K562 (cell line): ENCODE data around the gene RBP3. TPM values are rescaled to one million over a fixed set of nuclear protein-coding genes. Genes with fewer than 3 reads are reported as not detected.

Experiments used
- BACH1 ChIP-seq: fragments of 200-800 bp; sonication (Bioruptor generic); IDR thresholded peaks from 2 replicates; pipeline ENCODE4 v1.6.1; 2016; ENCODE audit warnings: missing genetic modification characterization, missing compliant biosample characterization
- KDM2B ChIP-seq: fragments of 250-450 bp; sonication (Bioruptor Pico); IDR thresholded peaks from 2 replicates; pipeline ENCODE4 v1.8.0; 2021; ENCODE audit warnings: mild to moderate bottlenecking, moderate library complexity
- NR2C1 ChIP-seq, 2 experiments: fragments of 450-650 bp; IDR thresholded peaks; 2 replicates each; pipeline ENCODE4 v1.6.1; 2017; ENCODE audit warnings: mild to moderate bottlenecking in 2 of 2, antibody characterized with exemption in 1 of 2, inconsistent platforms in 1 of 2, missing compliant biosample characterization in 1 of 2, missing genetic modification characterization in 1 of 2
- TAF7 ChIP-seq: fragments of 450-650 bp; IDR thresholded peaks from 2 replicates; pipeline ENCODE4 v1.6.1; 2016; ENCODE audit warnings: missing genetic modification characterization, missing compliant biosample characterization
- polyA plus RNA-seq, 8 experiments: library from polyadenylated mRNA; depleted of rRNA in 4 of 8; stranded (reverse) in 5 of 8; unstranded in 3 of 8; fragments of >200 nt; fragmentation: Nextera tagmentation in 2 of 8; fragmentation: Illumina TruSeq in 1 of 8; extraction: Ambion mirVana in 2 of 8; extraction: Trizol in 1 of 8; gene quantifications; 2 replicates each; pipeline versions ENCODE4 v1.2.1 to v1.2.3, GENCODE V29; 2011 to 2014; ENCODE audit warnings: inconsistent platforms in 1 of 8, missing spikeins in 1 of 8
- total RNA-seq, 7 experiments: library from RNA; depleted of rRNA in 6 of 7; stranded (reverse); fragments of >200 nt in 6 of 7; fragmentation: Illumina TruSeq in 2 of 7; extraction: Trizol in 2 of 7; gene quantifications; 2 replicates each; pipeline versions ENCODE4 v1.2.1 to v1.2.3, GENCODE V29; 2011 to 2021; ENCODE audit warnings: low replicate concordance in 1 of 7
- TF ChIP-seq, protein P1 (sequence below), 2 experiments: fragments of 450-650 bp in 1 of 2; IDR thresholded peaks; 2 replicates each; pipeline ENCODE4 v1.6.1; 2011 to 2017; ENCODE audit warnings: low read depth in 2 of 2, antibody characterized with exemption in 1 of 2, borderline replicate concordance in 1 of 2, low read length in 1 of 2, mild to moderate bottlenecking in 1 of 2, mixed read lengths in 1 of 2; ENCODE audit not compliant: control insufficient read depth in 1 of 2
- TF ChIP-seq, protein P2 (sequence below): fragments of 450-650 bp; IDR thresholded peaks from 2 replicates; pipeline ENCODE4 v1.7.0; 2016; ENCODE audit warnings: borderline replicate concordance
- TF ChIP-seq, protein P3 (sequence below): fragments of 450-650 bp; conservative IDR thresholded peaks from 2 replicates; pipeline ENCODE4 v1.6.1; 2016; ENCODE audit warnings: missing genetic modification characterization, low read depth, mild to moderate bottlenecking, missing compliant biosample characterization, moderate library complexity
- TF ChIP-seq, protein P4 (sequence below): IDR thresholded peaks from 2 replicates; pipeline ENCODE4 v1.6.1; 2012; ENCODE audit warnings: low read depth, low read length, improper control_type of control experiment, borderline replicate concordance
- TF ChIP-seq, protein P5 (sequence below): fragments of 450-650 bp; IDR thresholded peaks from 2 replicates; pipeline ENCODE4 v1.6.1; 2017; ENCODE audit warnings: antibody characterized with exemption, mild to moderate bottlenecking
- TF ChIP-seq, protein P6 (sequence below): fragments of 450-650 bp; IDR thresholded peaks from 2 replicates; pipeline ENCODE4 v1.6.1; 2016; ENCODE audit warnings: missing biosample characterization, missing genetic modification characterization

RBP3 gene
- total and polyA plus RNA-seq, 9 of the 15 experiments (the other 6 are each of a cell fraction or from before 2014, with no cell fraction given) = not detected

DNA sequence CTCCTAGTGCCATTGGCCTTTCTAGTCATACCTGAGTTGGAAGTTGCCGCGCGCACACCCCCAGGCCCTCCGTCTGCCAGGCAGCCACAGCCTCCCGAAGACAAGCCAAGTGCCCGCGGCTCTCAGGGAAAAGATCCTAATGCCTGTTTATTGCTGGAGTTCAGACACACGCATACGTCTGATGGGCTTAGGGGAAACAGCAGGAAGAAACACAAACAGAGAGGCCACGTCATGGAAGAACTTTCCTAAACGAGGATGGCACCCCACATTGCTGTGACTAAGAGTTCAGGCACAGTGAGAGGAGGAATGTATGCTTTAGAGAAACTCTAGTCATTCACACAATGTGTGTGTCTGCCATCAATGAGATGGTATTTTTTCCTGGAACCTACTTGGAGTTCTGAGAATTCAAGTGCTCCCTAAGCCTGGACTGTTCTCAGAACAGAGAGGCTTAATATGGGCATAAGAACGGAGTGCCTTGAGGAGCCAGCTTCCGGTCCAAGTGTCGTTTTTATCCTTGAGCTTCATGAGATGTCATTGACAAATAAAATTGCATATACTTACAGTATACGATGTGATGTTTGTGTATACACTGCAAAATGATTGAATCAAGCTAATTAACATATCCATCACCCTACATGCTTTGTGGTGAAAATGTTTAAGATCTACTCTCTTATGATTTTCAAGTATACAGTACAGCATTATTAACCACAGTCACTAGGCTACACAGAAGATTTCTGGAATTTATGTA, 11.6 kb upstream of the RBP3 start (continued):
- no peak for TF ChIP-seq NR2C1 (IDR thresholded peaks at IDR 0.05)
- peak; percentile 57 for TF ChIP-seq NR2C1 (tag; IDR thresholded peaks at IDR 0.05)
- TF ChIP-seq, protein P1, sequence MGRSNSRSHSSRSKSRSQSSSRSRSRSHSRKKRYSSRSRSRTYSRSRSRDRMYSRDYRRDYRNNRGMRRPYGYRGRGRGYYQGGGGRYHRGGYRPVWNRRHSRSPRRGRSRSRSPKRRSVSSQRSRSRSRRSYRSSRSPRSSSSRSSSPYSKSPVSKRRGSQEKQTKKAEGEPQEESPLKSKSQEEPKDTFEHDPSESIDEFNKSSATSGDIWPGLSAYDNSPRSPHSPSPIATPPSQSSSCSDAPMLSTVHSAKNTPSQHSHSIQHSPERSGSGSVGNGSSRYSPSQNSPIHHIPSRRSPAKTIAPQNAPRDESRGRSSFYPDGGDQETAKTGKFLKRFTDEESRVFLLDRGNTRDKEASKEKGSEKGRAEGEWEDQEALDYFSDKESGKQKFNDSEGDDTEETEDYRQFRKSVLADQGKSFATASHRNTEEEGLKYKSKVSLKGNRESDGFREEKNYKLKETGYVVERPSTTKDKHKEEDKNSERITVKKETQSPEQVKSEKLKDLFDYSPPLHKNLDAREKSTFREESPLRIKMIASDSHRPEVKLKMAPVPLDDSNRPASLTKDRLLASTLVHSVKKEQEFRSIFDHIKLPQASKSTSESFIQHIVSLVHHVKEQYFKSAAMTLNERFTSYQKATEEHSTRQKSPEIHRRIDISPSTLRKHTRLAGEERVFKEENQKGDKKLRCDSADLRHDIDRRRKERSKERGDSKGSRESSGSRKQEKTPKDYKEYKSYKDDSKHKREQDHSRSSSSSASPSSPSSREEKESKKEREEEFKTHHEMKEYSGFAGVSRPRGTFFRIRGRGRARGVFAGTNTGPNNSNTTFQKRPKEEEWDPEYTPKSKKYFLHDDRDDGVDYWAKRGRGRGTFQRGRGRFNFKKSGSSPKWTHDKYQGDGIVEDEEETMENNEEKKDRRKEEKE (IDR thresholded peaks at IDR 0.05; ENCODE audit: borderline replicate concordance in 1 of 2, control insufficient read depth in 1 of 2, low read depth in 2 of 2, low read length in 1 of 2) = no peak
- TF ChIP-seq, protein P2, sequence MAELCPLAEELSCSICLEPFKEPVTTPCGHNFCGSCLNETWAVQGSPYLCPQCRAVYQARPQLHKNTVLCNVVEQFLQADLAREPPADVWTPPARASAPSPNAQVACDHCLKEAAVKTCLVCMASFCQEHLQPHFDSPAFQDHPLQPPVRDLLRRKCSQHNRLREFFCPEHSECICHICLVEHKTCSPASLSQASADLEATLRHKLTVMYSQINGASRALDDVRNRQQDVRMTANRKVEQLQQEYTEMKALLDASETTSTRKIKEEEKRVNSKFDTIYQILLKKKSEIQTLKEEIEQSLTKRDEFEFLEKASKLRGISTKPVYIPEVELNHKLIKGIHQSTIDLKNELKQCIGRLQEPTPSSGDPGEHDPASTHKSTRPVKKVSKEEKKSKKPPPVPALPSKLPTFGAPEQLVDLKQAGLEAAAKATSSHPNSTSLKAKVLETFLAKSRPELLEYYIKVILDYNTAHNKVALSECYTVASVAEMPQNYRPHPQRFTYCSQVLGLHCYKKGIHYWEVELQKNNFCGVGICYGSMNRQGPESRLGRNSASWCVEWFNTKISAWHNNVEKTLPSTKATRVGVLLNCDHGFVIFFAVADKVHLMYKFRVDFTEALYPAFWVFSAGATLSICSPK = no peak
- no peak for TF ChIP-seq KDM2B (CRISPR knock-in tag)
- TF ChIP-seq, protein P3, sequence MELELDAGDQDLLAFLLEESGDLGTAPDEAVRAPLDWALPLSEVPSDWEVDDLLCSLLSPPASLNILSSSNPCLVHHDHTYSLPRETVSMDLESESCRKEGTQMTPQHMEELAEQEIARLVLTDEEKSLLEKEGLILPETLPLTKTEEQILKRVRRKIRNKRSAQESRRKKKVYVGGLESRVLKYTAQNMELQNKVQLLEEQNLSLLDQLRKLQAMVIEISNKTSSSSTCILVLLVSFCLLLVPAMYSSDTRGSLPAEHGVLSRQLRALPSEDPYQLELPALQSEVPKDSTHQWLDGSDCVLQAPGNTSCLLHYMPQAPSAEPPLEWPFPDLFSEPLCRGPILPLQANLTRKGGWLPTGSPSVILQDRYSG (tag) = peak; percentile 77
- TF ChIP-seq, protein P4, sequence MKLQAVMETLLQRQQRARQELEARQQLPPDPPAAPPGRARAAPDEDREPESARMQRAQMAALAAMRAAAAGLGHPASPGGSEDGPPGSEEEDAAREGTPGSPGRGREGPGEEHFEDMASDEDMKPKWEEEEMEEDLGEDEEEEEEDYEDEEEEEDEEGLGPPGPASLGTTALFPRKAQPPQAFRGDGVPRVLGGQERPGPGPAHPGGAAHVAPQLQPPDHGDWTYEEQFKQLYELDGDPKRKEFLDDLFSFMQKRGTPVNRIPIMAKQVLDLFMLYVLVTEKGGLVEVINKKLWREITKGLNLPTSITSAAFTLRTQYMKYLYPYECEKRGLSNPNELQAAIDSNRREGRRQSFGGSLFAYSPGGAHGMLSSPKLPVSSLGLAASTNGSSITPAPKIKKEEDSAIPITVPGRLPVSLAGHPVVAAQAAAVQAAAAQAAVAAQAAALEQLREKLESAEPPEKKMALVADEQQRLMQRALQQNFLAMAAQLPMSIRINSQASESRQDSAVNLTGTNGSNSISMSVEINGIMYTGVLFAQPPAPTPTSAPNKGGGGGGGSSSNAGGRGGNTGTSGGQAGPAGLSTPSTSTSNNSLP = no peak
- TF ChIP-seq, protein P5, sequence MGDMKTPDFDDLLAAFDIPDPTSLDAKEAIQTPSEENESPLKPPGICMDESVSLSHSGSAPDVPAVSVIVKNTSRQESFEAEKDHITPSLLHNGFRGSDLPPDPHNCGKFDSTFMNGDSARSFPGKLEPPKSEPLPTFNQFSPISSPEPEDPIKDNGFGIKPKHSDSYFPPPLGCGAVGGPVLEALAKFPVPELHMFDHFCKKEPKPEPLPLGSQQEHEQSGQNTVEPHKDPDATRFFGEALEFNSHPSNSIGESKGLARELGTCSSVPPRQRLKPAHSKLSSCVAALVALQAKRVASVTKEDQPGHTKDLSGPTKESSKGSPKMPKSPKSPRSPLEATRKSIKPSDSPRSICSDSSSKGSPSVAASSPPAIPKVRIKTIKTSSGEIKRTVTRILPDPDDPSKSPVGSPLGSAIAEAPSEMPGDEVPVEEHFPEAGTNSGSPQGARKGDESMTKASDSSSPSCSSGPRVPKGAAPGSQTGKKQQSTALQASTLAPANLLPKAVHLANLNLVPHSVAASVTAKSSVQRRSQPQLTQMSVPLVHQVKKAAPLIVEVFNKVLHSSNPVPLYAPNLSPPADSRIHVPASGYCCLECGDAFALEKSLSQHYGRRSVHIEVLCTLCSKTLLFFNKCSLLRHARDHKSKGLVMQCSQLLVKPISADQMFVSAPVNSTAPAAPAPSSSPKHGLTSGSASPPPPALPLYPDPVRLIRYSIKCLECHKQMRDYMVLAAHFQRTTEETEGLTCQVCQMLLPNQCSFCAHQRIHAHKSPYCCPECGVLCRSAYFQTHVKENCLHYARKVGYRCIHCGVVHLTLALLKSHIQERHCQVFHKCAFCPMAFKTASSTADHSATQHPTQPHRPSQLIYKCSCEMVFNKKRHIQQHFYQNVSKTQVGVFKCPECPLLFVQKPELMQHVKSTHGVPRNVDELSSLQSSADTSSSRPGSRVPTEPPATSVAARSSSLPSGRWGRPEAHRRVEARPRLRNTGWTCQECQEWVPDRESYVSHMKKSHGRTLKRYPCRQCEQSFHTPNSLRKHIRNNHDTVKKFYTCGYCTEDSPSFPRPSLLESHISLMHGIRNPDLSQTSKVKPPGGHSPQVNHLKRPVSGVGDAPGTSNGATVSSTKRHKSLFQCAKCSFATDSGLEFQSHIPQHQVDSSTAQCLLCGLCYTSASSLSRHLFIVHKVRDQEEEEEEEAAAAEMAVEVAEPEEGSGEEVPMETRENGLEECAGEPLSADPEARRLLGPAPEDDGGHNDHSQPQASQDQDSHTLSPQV = peak; percentile 87
- TF ChIP-seq TAF7 (tag) = peak; percentile 76
- peak; percentile 82 for TF ChIP-seq BACH1 (tag)
- TF ChIP-seq, protein P6, sequence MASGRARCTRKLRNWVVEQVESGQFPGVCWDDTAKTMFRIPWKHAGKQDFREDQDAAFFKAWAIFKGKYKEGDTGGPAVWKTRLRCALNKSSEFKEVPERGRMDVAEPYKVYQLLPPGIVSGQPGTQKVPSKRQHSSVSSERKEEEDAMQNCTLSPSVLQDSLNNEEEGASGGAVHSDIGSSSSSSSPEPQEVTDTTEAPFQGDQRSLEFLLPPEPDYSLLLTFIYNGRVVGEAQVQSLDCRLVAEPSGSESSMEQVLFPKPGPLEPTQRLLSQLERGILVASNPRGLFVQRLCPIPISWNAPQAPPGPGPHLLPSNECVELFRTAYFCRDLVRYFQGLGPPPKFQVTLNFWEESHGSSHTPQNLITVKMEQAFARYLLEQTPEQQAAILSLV (tag) = no peak
